IPS-11a (cell line): ENCODE results near the gene TNKS2.
"Not testable (repeated sequence)": the region's sequence is repeated elsewhere in the genome, so short reads cannot be mapped to it uniquely, and the experiment has no call there.

ENCODE experiments used
- H3K4me3 ChIP-seq: one replicate; pipeline ENCODE4 v1.5.1; 2013; ENCODE audit warnings: low read depth, low read length, control low read depth

The TNKS2 gene

DNA sequence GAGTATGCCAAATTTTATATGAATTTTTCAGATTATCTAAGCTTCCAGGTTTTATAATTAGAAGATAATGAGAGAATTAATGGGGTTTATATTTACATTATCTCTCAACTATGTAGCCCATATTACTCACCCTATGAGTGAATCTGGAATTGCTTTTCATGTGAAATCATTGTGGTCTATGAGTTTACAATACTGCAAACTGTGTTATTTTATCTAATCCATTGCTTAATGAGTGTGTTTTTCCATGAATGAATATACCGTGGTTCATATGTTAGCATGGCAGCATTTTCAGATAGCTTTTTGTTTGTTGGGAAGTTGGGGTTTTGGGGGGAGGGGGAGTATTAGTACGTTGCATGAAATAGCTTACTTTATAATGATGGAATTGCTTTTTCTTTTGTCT is 66.5 kb downstream of the TNKS2 start:
- H3K4me3 ChIP-seq: no peak overlapping the region

DNA sequence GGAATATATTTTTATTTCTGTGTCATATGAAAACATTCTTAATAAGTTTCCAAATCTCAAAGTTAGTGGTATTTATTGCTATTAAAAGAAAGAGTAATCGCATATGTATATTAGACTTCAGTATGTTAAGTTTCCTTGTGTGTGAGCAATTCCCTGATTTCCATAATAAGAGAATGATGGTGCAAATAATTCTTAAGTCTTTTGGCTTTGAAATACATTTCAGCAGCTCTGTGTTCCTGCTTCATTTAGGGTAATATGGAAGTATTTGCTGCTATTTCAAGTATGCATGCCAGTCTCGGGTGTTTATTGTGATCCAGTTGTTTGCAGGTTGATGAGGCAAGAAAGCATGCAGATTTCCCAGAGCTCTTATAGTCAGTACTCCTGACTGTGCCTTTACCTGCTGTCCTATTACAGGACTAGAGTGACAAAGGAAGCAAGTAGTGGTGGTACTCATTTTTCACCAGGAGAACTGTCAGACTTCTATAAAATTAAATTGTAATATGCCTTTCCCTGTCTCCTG is 67.4 kb downstream of the TNKS2 start:
- H3K4me3 ChIP-seq: no peak overlapping the region

DNA sequence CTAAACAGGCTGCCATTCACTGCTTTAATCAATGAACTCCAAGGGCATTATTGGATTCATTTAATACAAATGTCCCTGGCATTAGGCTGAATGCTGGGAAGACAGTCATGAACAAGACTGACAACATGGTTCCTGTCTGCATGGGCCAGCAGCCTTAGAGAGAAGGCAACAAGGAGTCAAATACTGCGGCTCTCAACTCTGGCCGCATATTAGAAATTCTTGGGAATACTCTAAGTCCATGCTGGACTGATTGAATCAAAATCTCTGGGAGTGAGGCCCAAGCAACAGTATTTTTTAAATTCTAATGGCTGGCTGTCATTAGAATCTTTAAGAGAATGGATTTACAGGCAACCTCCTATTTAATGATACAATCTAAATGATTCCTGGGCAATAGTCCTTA is 76.9 kb downstream of the TNKS2 start:
- no peak overlapping the region for H3K4me3 ChIP-seq

DNA sequence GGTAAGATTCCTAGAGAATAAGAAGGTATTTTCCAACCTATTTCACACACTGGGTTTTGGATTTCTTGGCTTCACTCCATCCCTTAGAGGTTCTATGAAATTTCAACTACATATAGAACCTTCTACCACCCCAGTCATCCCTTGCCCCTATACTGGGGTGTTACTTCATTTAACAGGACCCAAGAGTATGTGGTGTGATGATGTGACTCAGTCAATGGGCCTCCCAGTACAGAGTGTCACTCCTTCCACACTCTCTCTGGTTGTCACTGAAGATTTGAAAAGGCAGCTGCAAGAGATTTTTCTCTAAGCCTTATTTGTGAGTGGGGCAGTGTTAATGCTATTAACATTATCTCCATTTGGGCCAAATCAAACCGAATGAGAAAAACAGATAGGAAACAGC is 77.6 kb downstream of the TNKS2 start:
- no peak overlapping the region for H3K4me3 ChIP-seq

DNA sequence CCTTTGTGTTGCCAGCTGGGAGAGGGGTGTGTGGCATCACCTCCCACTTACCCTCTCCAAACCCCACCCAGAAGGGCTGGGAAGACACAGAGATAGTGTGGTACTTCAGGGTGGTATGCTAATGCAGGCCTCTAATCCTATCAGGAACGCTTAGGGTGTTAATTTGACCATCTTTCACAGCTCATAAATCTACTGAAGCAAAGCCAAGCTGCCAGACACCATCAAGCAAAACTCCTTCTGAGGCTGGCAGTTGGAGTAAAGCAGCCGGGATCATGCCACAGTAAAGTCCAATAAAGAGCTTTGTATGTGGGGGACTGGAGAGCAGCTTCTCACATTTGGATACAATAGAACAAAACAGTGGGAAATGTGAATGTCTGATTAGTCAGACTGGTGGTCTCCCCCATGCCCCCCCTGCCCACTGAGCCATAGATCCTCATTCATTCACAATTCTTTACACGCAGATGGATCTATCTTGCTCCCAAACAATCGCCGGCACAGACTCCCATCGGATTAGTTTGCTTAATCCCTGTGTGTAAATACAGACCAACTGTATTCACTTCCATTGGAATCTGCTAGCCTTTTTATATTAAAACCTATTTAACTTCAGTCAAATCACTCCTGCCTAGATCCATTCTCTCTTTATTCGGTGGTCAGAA is 81.4 kb downstream of the TNKS2 start:
- H3K4me3 ChIP-seq: no peak overlapping the region

DNA sequence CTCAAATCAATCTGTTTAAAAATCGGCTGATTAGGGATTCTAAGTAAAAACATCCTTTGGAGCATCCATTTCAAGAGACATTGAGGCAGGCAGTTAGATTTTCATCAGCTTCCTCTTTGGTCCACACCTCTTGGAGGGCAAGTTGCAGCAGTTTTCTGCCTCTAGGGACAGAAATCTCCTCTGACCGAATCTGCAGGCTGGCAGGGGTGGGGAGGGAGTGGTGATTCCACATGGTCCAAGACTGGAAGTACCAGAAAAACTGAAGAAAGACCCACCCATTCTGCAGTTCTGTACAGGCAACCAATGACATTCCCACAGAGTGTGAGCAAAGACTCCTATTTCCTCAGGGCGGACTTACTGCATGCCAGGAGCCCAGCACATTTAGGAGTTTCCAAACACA is 82.1 kb downstream of the TNKS2 start:
- no peak overlapping the region for H3K4me3 ChIP-seq

DNA sequence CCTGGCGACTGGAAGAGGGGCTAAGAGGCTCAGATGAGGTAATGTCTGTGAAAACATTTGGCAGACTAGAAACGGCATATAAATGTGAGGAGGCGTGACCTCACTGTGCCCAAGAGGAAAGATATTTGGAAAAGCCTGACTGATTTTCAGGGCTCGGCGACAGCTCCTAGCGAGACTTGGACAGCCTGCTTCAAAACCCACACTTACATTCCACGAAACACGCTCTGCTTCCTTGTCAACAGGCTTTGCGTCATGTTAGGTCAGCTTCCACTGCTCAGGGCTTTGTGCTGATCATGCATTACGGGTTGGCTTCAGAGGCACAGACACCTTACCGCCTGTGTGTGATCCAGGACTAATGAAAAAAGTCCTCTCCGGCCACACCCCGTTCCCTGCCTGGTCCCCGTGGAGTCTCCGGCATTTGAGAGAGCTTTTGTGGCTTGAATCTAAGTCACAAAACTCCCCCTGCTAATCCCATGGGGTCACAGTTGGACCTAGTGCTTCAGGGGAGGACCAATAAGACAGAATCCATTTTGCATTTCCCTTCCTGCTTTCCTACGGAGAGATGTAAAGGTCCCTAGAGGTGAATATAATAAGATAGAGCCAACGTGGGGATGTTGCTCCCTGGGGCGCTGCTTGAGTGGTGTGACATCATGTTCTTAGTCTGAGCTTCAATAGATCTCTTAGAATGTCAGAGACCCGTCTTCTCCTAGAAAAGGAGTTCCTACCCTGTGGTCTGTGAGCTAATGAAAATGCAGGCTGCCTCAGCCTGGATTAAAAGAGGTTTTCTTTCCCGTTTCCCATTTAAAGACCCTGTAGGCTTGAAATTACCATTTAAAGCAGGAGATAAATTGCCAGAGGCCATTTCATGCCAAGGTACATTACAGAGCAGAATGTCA is 85.6 kb downstream of the TNKS2 start:
- no peak overlapping the region for H3K4me3 ChIP-seq

DNA sequence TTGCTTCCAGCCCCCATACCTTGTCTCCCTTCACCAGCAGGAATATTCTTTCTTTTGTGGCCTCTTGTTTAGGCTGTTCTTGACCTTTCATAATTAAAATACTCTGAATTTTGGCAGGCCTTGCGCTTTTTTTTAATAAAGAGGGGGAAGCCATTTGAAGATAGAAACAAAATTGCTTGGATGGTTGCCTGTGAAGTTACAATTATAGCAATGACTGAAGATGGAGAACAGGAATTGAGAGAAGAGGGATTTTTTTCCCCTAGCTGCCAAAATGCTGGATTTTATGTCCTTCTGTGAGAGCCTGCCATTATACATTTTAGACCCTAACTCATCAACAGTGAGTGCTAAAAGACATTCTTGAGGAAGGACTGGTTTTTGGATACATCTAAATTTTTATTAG is 86.3 kb downstream of the TNKS2 start:
- H3K4me3 ChIP-seq: no peak overlapping the region

DNA sequence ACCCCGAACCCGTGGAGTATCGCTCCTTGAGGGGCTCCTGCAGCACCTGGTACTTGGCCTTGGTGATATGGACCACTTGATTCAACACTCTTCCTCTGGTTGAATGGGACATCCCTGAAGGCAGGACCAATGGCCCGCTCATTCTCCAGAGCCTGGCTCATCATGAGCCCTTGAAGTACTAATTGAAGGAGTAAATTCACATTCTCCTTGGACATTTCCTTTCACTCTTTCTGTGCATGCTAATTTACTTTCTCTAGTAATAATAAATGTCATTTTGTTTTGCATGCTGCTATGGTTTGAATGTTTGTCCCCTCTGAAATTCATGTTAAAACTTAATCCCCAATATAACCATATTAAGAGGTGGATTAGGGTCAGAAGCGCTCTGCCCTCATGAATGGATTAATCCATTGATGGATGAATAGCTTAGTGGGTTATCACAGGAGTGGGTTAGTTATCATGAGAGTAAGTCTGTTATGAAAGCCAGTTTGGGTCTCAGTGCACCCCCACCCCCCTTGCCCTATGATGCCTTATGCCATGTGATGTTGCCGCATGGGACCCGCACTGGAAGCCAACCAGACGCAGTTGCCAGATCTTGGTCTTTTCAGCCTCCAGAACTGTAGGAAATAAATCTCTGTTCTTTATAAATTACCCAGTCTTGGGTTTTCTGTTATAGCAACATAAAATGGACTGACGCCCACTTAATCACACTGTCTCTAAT is 87.3 kb downstream of the TNKS2 start:
- no peak overlapping the region for H3K4me3 ChIP-seq

DNA sequence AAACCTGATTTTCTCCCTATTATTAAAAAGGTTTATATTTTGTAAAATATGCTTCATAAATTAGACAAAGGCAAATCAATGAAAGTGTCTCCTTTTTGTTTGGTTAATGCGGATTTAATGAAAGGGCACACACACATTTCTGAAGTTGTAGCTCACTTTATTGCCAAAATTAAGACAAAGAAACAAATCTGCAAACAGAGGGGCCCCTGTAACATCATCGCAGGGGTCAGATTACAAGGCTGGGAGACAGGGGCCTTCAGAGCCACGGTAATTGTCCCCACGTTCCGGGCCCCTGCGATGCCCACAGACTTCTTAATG is 88.7 kb downstream of the TNKS2 start:
- no peak overlapping the region for H3K4me3 ChIP-seq

DNA sequence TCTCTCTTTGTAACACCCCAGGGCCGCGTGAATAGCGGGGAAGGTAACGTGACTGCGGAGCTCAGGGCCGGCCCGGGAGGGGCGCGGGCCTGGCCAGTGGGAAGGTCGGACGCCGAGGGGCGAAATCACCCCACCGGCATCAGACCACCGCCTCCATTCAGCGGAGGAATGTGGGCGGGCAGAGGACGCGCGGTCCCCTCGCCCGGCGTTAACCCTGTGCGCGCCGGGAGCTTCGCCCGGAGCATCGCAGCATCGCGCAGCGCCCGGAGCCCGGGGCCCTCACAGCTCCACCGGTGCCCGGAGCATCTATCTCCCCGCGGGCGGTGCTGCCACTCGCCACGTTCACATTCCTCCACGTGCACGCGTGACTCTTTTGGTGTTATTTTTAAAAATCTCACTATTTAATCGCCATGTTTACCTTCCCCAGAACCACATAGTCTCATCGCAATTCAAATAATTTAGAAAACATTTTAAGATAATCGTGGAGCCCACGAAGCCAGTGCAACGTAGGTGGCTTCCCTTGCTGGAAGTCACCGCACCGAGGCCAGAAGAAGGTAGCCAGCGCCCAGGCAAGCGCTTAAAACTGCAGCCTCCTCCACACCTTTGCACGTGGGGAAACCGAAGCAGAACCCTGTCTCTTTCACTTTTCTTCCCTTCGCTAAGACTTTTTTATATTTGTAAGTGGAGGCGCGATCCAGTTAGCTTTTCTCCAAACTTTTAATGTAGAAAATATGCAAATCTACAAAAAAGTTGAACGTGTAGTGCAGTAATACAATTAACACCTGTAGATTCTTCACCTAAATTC is 89.2 kb downstream of the TNKS2 start:
- H3K4me3 ChIP-seq: peak overlapping the region; percentile 18

DNA sequence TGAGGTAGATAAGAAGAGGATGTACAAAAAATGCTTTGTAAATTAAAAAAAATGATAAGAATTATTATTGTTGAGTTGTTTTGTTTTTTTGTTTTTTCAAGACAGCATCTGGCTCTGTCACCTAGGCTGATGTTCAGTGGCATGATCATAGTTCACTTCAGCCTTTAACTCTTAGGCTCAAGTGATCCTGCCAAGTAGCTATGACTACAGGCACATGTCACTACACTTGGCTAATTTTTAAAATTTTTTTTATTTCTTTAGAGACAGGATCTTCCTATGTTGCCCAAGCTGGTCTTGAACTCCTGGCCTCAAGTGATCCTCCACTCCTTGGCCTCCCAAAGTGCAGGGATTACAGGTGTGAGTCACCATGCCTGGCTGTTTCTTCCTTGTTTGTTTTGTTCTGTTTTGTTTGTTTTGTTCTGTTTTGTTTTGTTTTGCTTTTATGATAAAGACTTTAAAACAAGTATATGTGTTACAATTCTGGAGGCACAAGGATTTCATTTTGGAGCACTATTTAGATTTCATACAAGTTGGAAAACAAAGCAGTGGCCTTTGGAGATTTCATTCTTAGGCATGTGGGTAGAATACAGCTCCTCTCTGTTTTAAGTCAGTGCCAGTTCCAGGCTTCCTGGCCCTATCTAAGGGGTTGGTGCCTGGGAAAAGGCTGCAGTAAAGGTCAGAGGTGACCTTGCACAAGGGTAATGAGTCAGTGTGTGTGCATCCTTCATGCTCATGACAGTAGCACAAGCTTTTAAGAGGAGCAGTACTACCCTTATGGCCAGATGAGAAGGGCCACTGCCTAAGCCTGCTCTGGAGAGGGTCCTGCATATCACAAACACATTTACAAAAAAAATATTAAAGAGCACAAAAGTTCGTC is 93.1 kb downstream of the TNKS2 start:
- no peak overlapping the region for H3K4me3 ChIP-seq

DNA sequence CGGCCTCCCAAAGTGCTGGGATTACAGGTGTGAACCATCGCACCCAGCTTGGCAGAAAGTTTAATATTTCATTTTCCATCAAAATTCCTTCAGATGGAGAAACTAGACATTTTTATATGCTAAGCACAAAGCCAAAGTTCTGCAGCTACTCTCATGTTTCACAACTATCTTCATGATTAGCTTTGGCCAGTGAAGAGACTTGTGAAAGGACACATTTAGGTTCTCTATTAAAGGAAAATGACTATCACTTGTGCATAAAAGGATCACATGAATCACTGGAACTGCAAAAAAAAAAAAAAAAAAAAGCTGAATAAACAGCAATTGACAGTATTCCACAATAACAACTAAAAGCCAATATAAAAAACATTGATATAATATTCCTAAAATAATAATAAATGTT is 94.8 kb downstream of the TNKS2 start:
- no peak overlapping the region for H3K4me3 ChIP-seq

DNA sequence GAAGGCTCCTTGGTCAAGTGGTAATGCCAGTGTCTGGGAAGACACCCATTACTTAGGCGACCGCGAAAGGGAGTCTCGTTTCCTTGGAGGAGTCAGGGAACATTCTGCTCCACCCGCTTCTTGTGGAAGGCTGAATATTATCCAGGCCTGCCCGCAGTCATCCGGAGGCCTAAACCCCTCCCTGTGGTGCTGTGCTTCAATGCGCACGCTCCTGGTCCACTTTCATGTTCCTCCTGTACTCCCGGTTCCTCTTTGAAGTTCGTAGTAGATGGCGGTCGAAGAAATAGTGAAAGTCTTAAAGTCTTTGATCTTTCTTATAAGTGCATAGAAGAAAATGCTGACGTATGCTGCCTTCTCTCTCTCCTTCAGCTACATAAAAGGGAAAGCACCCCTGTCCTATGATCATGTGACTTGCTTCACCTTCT is 96.0 kb downstream of the TNKS2 start:
- H3K4me3 ChIP-seq: not testable (repeated sequence)

DNA sequence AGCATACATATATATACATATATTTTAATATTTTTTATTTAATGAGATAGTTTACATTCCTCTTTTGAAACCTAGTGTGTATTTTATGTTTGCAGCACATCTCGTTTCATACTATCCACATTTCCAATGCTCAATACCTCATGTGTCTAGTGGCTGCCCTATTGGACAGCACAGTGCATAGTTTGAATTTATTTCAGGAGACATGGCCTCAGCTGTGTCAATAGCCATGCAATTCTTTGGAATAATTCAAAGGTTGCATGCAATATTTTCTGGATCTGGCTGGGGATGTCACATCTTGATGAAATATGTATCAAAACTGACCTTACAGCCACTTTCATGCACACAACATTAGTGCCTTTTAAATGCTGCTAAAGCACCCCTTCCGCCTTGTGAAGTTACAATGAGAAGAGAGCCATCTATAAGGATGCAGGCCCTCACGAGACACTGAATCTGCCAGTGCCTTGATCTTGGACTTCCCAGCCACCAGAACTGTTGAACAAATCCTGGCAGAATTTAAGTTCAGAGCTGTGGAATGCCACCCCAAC is 98.1 kb downstream of the TNKS2 start:
- H3K4me3 ChIP-seq: no peak overlapping the region

DNA sequence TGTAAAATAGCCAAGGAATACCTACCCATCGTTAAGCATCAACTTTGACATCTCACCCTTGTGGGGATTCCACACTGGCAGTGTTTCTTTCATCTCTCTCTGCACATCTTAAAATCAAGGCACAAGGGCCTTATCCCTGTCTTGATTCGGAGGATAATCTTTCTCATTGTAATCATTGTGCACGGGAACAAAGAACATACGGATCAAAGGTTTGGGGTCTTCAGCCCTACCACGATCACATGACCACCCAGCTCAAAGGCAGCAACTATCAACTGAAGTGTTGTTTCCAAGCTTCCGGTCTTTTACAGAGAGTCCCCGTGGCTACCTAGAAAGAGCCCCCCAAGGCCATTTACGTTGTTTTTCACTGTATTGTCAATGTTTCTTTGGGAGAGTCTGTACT is 99.2 kb downstream of the TNKS2 start:
- H3K4me3 ChIP-seq: no peak overlapping the region

DNA sequence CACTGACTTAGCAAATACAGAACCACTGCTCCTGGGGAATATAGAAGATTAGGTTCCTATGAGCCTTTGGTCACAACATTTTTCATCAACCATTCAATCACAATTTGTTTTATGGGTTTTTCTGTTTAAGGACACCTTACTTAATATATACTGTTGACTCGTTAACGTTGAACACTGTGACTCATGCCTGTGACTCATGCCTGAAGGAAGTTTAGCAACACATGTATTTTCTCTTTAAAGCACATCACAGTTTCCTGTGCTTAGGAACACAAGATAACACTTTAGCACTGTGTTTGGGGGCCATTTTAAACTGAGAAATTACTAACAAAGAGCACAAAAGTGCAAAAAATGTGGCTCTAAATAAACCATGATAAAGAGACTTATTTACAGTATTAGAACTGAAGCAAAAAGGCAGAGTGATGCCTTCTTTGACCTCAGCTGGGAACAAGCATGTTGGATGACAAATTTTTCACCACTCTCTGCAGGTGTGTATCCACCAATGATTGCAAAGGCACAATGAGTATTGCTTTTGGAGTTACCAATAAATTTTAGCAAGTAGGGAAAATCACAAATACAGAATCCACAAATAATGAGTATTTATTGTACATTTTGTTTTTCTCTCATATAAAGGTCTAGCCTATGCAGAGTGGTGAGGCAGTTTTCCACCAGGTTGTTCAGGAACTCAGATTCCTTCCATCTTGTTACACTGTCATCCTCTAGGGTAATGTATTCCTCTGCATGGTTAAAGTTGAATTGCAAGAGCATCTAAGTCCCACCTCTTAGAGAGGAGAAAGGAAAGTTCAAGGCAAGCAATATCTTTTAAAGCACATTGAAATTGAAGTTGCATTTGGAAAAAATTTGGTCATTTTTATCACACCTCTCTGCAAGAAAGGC is 103.8 kb downstream of the TNKS2 start:
- no peak overlapping the region for H3K4me3 ChIP-seq

DNA sequence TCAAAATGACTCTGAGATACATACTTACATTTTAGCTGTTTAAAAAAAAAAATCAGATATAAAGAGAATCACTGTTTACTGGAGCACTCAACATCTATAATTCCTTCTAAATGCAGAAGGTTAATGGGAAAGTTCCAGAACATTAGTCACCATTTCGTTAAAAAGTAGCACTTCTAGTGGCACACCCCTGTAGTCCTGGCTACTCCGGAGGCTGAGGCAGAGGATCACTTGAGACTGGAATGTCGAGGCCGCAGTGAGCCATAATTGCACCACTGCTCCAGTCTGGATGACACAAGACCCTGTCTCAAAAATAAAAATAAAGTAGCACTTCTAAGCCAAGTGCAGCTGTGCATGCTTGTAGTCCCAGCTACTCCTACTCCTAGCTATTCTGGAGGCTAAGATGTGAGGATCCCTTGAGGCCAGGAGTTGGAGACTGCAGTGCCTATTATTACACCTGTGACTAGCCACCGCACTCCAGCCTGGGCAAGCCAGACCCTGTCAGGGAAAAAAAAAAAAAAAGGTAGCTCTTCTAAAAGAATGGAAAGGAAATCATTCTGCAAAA is 108.9 kb downstream of the TNKS2 start:
- peak overlapping the region; percentile 79 for H3K4me3 ChIP-seq
